Activated CD4-positive, alpha-beta T cell treated with anti-CD3 and anti-CD28 coated beads, Interleukin-2, Interleukin-4, amounts not matched to agents 100 ng/mL and 50 ng/mL, durations not matched to agents 16 hours and 8 hours (primary cell): ENCODE measurements around the gene RNF207.

Experiments used
- DNase-seq: peaks from one replicate; pipeline ENCODE4 v3.0.0-alpha.2; 2020; ENCODE audit warnings: low spot score

RNF207 gene, protein sequence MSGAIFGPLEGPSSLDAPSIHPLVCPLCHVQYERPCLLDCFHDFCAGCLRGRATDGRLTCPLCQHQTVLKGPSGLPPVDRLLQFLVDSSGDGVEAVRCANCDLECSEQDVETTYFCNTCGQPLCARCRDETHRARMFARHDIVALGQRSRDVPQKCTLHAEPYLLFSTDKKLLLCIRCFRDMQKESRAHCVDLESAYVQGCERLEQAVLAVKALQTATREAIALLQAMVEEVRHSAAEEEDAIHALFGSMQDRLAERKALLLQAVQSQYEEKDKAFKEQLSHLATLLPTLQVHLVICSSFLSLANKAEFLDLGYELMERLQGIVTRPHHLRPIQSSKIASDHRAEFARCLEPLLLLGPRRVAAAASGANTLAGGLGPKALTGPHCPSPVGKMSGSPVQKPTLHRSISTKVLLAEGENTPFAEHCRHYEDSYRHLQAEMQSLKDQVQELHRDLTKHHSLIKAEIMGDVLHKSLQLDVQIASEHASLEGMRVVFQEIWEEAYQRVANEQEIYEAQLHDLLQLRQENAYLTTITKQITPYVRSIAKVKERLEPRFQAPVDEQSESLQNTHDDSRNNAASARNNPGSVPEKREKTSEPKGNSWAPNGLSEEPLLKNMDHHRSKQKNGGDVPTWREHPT

DNA sequence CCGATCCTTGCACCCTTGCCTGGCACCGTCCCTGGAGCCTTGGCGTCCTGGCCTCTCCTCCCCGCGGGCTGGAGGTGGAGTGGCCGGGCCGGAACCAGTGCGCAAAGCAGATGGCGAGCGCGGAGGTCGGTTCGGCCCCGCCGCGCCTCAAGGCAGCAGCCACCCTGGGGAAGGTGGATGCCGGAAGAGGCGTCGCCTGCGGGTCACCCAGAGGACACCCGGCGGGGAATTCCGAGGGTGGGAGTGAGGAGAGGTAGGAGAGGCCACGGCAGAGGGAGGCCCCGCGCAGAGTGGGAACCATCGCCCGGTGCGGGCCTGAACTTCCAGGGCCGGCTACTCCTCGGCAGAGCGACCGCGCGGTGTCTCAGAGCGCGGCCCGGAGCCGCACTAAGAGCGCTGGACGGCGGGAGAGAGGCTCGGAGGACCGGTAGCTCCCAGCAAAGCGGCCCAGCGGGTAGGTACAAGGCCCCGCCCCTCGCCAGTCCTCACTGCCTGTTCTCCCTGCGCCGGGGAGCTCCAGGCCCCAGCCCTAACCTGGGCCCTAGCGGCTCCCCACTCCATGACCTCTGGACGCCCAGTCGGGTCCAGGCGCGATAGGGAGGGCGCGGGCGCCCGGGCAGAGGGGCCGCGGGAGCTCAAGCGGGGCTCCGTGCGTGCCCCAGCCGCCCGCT is at the start of gene RNF207:
Gene RNF207, plus strand, starts transcription at position 271 of the 671 bp plus-strand sequence. CDS start 417 bp downstream, outside the sequence.
- peak; percentile 71 for DNase-seq

DNA sequence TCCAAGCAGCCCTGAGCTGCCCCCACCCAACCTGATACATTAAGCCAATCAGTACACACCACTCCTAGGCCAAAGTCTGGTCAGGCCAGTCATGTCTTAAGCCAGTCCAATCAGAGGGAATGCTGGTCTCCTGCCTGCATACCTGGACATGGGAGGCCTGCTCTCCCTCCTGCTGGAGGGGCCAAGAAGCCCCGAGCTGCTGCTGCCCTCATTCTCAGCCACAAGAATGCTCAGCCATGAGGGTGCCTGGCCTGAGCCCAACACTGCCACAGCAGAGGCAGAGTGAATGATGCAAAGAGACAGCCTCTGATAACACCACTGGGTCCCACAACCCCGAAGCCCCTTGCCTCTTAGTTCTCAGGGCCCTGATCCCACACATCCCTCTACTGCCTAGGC is 48.8 kb upstream of the RNF207 start:
- DNase-seq = no peak

DNA sequence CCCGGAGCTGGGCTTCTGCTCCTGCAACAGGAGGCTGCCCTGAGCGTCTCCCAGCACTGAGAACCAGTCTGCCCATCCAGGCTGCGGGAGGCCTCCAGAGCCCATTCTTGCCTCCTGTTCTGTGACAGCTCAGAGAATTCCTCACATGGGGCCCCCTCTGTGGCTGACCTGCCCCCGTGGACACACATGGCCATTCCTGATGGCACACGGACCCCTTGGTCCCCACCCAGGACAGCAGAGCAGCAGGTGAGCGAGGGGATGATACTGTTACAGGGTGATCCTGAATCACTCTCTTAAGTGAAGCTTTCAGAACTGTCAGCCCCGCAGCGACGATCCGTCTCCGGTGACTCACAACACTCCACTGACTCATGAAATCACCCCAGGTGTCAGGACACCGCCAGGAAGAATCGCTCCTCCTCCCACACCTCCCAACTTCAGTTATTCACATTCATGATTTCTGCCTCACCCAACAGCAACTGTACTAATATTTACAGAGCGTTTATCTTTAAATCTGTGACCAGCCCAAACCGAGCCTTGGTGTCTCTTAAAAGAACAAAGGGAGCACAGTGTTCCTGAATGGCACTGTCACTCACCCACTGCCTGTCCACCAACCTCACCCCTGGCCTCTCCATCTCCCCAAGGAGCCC is 48.3 kb upstream of the RNF207 start:
- peak; percentile 28 for DNase-seq

DNA sequence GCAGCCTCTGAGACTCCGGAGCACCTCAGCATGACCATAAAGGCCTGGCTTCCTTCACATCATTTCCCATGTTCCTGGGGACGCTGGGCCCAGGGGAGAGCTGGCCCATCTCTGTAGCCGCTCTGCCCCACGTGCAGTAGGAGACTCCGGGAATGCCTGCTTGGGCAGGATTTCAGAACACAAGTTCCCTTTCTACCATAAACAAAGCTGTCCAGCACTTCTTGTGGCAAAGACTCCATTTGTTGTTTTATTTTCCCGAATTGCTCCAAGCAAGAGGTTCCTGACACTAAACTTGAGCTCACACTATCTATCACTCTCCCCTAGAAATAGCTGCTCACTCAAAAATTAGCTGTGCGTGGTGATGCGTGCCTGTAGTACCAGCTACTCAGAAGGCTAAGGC is 47.7 kb upstream of the RNF207 start:
- no peak for DNase-seq

DNA sequence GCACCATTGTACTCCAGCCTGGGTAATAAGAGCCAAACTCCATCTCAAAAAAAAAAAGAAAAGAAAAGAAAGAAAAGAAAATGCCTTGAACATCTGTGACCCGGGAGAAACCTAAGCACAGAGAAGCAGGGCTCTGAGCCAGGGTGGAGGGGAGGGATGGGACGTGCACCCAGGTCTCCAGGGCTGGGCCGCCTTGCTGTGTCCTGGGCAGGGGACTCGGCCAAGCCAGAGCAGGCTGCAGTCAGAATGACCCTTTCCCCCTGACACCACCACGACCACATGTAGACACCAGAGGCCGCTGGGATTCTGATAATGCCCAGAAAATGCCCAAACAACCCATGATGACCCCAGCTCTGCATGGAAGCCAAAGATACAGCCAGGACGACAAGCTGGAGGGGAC is 43.6 kb upstream of the RNF207 start:
- DNase-seq = no peak

DNA sequence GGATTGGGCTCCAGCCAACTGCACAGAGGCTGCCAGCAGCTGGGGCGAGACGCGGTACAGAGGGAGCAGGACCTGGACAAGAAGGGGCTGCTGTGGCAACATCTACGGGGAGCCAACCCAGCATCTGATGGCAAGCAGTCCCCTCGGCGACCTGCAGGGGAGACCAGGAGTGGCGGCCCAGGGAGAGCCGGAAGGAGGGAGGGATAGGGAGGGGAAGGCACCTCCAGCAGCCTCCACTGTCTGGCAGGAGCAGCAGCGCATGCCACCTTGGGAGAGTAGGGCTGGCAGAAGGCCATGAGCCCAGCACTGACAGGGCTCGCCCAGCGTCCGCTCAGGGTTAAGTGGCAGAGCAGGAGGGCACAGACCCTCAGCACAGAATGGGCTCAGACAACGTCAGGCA is 43.1 kb upstream of the RNF207 start:
- DNase-seq = no peak

DNA sequence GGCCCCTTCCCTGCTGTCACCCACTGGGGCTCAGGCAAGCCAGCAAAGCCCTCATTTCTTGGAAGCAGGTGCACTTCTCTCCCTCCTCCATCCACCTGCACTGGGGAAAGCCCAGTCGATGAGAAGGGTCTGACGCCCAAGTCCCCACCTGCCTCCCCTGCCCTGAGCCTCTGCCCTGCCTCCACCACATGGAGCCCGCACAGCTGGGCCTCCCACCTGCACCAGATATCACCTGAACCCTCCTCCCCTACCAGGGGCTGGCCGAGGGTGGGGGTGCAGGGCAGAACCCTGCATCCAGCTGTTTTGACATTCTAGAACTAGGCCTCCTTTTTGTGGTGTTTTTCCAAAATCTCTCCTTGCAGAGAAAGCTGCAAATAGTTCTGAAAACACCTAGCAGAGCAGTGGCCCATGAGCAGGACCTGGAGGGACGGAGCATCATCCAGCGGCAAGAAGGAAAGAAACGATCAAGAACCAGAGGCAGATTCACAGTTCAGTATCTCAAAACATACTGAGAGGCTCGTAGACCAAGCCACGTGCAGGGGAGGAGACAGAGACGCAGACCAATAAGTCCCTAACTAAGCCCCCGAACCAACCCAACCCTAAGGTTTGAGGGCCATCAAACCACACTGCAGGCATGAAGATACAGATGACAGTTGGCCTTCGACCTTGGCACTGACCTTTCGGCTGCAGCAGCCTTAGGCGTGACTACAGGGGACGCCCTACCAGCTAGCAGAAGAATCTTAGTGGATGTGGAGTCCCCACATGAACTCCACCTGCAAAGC is 42.5 kb upstream of the RNF207 start:
- no peak for DNase-seq

DNA sequence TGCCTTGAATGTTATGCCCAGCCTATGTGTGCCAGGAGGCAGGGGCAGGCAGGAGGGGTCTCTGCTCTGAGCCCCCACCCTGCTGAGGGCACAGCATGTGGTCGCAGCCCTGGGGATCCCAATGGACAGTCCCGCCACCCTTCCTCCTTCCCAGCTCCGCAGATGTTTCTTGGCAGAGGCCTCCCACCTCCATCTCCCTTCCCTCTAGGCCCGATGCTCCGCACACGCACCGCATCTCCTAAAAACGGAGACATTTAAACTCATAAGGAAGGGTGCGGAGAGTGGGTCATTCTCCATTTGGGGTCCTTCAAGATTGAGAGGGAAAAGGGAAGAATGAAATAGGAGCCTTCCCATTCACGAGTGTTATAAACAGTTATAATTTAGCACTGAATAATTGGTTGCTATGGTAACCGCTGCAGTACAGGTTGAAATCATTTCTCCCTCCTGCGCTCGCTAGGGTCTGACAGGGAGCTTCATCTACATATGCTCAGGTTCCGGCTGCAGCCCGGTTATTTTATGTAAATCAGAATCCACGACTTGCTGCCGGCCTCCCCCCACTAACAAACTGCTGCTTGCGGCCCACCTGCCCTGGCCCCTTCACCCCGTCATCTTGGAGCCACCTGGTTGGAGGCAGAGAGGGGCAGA is 41.8 kb upstream of the RNF207 start:
- DNase-seq = no peak

DNA sequence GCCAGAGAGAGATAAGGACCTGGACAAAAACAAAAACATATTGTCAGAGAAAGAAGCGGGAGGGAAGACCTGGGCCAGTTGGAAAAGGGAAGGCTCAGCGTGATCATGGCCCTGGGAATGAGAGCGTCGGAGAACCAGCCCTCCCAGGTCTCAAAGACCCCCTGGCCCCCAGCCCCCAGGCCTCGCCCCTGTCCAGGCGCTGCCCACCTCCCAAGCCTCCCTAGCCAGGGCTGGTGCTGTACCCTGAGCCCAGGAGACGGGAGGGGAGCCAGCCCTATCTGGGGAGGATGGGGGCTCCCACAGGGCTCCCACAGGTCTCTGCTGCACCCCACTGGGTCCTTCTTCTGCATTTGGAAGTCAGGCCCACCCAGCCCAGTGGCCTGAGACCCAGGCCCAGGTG is 40.9 kb upstream of the RNF207 start:
- no peak for DNase-seq

DNA sequence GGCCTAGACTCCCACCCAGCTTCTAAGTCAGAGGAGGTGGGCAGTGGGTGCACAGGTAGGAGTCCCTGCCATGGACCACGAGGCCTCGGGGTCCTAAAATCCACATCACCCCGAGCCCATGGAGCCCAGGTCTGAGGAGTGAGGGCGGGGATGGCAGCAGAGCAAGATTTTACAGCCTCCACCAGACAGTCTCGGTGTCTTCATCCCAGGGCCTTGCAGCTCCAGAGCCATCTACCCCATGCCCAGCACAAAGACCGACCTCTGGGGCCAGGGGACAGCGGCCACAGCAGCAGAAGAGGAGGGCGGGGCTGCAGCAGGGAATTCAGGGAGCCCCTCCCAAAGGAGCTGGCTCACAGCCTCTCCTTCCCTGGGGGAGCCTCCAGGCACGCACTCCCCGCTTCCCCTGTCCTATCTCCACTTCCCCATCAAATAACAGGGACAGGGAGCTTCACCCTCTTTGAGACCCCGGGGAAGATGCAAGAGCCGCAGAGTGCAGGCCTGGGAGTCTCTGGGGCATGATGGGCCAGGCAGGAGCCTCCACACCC is 40.4 kb upstream of the RNF207 start:
- no peak for DNase-seq

DNA sequence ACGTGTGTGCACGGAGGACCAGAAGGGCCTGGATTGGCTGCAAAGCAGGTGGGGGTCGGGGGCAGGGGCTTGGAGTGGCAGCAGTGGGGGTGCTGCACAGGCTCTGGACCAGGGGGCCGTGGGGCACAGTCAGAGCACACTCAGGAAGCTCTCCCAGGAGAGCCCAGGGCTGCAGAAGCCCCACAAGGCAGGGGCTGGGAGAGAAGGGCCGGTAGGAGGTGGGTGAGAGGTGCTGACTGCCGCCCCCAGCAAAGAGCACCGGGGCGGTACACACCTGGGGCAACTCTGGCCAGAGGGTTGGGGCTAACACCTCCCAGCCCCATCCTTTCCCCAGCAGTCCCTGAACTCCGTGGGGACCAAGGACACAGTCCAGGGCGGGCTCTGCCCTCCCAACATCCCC is 39.7 kb upstream of the RNF207 start:
- no peak for DNase-seq

DNA sequence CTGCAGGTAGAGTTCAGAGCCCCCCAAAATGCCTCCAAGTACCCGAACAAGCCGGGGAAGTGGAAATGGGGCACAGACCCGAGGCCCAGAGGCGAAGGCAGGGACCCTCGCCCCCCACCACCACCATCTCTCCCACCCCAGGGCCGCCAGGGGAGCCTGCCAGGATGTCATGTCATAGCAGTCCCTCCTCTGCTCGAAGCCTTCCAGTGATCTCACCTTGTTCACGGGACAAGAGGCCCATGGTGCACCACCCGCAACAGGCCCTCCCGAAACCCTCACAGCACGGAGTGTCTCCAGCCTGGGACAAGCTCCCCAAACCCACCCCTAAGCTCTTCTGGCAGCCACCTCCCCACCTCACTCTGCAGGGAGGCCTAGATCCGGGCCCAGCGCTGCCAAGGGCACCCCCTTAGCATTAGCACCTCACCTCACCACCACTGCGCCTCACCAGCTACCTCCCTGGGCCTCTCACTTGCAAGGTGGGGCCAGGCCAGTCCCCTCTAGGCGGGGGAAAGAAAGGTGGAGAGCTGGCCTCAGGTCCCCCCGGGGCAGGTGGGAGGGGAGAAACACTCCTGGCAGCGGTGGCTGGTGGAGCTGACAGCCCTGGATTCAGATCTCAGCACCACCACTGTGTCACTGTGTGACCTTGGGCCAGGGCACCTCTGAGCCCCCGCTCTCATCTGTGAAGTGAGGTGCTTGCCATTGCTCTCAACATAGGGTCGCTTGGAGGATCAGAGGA is 39.1 kb upstream of the RNF207 start:
- DNase-seq = no peak

DNA sequence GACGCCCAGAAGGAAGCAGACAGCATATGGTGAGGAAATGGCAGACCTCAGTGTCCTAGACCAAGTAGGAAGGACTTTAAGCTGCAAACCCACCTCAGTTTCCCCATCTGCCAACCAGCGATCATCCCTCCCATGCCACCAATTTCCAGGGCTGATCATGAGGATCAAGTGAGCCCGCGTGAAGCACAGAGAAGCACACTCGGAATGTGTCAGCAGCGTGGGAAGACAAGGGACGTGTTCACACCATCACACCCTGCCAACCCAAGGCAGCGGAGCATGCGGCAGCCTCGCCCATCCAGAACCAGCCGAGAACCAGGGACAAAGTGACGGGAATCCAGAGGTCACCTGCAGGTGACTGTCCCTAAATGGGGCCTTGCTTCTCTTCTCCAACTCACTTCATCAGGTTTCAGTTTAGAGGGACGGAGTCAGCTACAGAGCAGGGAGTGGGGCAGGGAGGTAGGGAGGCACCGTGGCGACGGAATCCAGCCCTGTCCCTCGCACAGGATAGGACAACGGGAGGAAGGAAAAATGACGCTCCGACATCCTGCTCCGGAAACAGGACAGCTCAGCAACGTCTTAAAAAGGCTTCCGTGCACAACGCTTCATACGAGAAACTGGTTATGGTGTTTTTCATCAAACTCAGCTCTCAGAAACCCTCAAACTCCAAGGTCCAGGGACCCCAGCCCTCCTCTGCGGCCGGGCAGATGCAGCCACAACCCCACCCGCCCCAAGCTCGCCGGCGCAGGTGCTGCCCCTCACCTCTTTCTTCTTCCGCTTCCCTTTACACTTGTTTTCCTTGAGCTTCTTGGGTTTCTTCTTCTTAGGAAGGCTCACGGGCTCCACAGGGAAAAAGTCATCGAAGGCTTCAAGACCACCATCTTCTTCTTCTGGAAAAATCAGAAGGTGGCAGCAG is 38.3 kb upstream of the RNF207 start:
- DNase-seq = no peak

DNA sequence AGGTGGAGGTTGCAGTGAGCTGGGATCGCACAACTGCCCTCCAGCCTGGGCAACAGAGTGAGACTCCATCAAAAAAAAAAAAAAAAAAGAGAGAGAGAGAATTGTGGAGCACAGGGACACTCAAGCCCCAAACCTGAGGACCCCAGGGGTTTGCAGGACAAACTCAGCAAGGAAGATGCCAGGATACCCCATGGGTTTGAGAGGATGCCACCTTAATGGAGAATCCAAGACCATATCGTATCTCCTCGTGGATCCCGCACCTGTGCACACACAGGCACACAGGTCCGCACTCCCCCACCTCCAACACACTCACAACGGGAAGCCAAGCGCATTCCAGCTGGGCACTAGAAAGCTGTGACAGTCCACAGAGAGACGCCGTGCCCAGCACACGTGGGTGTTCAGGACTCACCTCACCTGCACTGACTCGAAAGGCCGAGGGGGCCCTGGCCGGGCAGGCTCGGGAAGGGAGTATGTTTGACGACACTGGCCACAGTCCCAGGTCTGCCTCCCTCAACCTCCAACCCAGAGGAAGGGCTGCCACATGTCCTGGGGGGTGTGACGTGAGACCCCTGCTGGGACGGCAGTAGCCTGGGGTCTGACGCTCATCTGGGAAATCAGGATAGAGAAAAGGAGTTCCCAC is 36.9 kb upstream of the RNF207 start:
- no peak for DNase-seq

DNA sequence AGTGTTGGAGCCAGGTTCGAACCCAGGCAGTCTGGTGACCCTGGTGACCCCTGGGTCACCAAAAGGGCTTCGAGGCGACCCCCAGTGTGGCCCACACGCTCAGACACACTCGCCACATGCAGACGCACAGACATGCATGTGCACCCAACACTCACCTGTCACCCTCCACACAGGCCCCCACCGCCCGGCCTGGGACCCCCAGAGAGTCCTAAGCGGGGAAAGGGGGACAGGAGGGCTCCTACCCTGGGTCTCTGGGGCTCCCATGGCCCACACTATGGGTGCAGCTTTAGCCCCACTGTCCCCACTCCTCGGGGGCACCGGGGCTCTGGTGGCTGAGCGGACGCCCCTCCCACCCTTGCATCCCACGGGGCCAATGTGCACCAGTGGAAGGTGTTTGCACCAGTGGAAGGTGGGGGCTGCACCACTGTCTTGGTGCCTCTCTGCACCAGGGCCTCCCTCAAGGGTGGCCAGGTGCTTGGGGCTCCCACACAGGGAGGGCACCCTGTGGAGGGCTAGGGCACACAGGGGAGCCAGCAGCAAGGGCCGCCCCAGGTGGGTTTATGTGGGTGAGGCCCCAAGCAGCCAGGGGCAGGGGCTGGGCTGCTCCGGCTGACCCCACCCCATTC is 35.7 kb upstream of the RNF207 start:
- DNase-seq = no peak

DNA sequence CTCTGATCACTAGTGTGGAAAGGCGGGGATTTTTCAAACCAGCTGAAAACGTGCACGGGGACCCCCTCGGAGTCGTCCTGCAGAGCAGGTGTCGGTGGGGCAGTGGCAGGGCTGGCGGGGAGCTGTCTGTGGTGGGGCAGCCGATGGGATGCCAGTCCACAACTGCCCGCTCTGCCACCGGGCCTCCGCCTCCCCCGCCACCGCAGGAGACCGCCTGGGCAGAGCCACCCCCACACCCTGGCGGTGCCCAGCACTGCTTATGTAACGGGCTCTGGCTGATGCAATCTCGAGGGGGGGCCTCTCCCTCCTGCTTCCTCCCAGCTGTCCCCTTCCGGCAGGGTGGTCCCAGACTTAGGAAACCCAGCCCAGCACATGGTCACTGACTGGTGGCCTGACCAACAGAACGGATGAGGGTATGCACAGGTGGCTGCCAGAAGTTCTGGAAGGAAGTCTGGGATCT is 35.1 kb upstream of the RNF207 start:
- DNase-seq = no peak

DNA sequence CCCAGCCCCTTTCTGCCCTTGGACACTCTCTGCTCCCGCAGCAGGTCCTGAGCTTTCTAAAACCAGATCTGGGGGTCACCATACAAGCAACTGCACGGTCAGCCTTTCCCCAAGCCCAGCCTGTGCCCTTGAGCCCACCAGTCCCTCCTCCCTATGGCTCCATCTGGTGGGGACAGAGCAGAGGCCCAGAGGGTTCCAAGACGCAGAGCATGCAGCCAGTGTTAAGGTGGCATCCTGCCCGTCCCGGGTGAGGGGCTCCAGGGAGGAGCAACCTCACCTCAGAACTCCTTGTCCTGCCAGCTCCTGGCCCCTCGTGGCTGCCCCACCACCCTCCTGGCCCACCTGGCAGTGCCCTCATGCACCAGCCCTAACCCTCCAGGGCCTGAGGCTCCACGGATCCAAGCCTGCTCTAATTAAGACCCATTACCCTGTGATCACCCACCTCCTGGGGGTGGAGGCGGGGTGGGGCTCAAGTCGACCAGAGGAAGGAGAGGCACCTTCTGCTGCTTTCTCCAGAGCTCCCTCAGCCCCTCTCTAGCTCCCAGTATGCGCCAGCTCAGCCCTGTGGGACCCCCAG is 34.3 kb upstream of the RNF207 start:
- DNase-seq = no peak

DNA sequence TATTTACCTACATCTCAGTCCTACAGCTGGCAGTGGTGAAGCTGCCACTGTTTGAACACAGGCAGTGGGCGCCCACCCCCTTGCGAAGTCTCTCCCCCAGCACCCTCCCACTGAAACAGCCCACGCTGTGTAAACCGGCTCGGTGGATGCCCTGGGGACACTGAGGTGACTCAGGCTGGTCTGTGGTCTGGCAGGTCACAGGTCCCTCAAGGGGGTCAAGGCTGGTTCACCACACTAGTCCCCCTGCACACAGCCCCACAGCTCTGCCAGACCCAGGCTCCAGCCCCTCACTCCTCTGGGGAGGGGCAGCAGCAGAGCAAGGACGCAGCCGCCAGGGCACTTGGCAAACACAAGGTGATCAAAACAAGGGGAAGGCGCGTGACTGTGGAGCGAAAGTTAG is 33.4 kb upstream of the RNF207 start:
- no peak for DNase-seq
